Keratinocyte (primary cell): ENCODE measurements around the gene SSX1.
"Not testable (repeated sequence)": the region's sequence is repeated elsewhere in the genome, so short reads cannot be mapped to it uniquely, and the experiment has no call there.

Source experiments
- CTCF ChIP-seq, 3 experiments: IDR thresholded peaks in 1 of 3; conservative IDR thresholded peaks in 1 of 3; optimal IDR thresholded peaks in 1 of 3; 2 replicates in 2 of 3; 3 replicates in 1 of 3; pipeline versions ENCODE3 to v1.5.1; 2011; ENCODE audit warnings: low read length in 3 of 3, mild to moderate bottlenecking in 3 of 3, moderate library complexity in 2 of 3, control low read depth in 1 of 3, inconsistent platforms in 1 of 3; ENCODE audit not compliant: insufficient read depth in 2 of 3; ENCODE audit errors: extremely low read depth in 1 of 3
- EZH2 ChIP-seq: IDR thresholded peaks from one replicate; pipeline ENCODE4 v1.6.1; 2012; ENCODE audit warnings: inconsistent platforms, mild to moderate bottlenecking, low read length, moderate library complexity

DNA sequence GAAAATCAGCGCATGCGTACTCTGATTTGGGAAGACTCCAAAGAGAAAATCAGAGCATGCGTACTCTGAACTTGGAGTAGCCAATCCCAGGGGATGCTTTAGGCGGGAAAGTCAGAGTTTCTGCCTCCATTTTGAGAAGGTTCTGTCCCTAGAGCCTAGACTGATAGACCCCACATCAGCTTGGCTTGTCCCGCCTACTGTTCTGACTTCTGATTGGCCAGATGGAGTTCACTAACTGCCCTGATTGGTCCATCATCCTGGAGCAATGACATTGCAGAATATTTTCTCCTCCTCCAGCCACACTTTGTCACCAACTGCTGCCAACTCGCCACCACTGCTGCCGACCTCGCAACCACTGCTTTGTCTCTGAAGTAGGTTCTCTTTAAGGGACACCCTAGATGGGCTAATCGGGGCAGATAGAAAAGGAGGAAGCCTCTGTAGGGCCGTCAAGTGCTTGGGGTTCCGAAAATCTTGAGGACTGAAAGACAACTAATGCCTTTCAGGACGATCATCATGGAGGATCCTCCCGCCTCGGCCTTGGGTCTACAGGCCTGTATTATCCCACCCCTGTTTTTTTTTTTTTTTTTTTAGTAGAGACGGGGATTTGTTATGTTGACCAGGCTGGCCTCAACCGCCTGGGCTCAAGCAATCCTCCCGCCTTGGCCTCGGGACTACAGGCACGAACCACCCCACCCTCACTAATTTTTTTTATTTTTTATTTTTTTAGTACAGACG is at the start of gene SSX1:
- not testable (repeated sequence) for TF ChIP-seq CTCF (optimal IDR thresholded peaks at IDR 0.05 in 1 of 3, IDR thresholded peaks at IDR 0.05 in 1 of 3, conservative IDR thresholded peaks at IDR 0.05 in 1 of 3; ENCODE audit: extremely low read depth in 1 of 3, insufficient read depth in 2 of 3, low read length in 3 of 3); EZH2
